Metanephros (tissue), 1 donor: ENCODE measurements around the gene ETV3L. TPM values are rescaled to one million over a fixed set of nuclear protein-coding genes. Genes with fewer than 3 reads are reported as not detected.

ENCODE experiments used
- total RNA-seq: library from RNA; depleted of rRNA; stranded (reverse); fragments of >200 nt; gene quantifications from one replicate; pipeline ENCODE4 v1.2.3, GENCODE V29; 2014

Gene ETV3L
- not detected for total RNA-seq

GRCh38 chr1:157099633-157100009 lies at the start of gene ETV3L:
TSS of gene ETV3L (minus strand) at chr1:157099808. CDS start at chr1:157099523, 285 bp downstream.

GRCh38 chr1:157138220-157139051 lies 38.8 kb upstream of the ETV3L start, which contains the start of gene ETV3:
TSS of gene ETV3 (minus strand) at chr1:157138395. CDS start at chr1:157136352, 2,043 bp downstream.

GRCh38 chr1:157045250-157046218 lies 54.1 kb downstream of the ETV3L start, which contains the start of gene ARHGEF11:
TSS of gene ARHGEF11 (minus strand) at chr1:157045742. CDS start at chr1:157044330, 1,412 bp downstream.

Other genes starting within 250 kb of the ETV3L start
- 1.9 TPM for gene INSRR, start 240.7 kb downstream of the ETV3L start, total RNA-seq
- gene NTRK1, start 238.9 kb downstream of the ETV3L start, total RNA-seq: 2.0 TPM
- 33.2 TPM for gene PEAR1, start 206.1 kb downstream of the ETV3L start, total RNA-seq
- 0.35 TPM for gene LRRC71, start 179.2 kb downstream of the ETV3L start, total RNA-seq
- 33.0 TPM for gene ARHGEF11, start 54.1 kb downstream of the ETV3L start, total RNA-seq
- 20.6 TPM for gene ETV3, start 38.6 kb upstream of the ETV3L start, total RNA-seq